AG04449 (cell line): ENCODE measurements around the gene PADI2.

ENCODE experiments used
- CTCF ChIA-PET: fragments of 350-600 bp; formaldehyde crosslinking; extraction: SDS; loops from one replicate; lab custom pipeline; 2021; ENCODE audit warnings: antibody characterized with exemption; lab: Yijun Ruan, JAX
- POLR2A ChIA-PET: fragments of 400-600, 350-600 bp; formaldehyde crosslinking; extraction: SDS; loops from one replicate; lab custom pipeline; 2020; ENCODE audit warnings: antibody characterized with exemption, inconsistent platforms; lab: Yijun Ruan, JAX
- DNase-seq: peaks from one replicate; pipeline ENCODE4 v3.0.0-alpha.2; 2010; ENCODE audit warnings: low read depth, low spot score
- H3K4me3 ChIP-seq: 2 replicates; pipeline ENCODE4 v1.5.1; 2011; ENCODE audit warnings: low read depth, mild to moderate bottlenecking, control low read depth, low read length
- TF ChIP-seq, protein P1 (sequence below): IDR thresholded peaks from one replicate; pipeline ENCODE4 v1.5.1; 2011; ENCODE audit warnings: mild to moderate bottlenecking, moderate library complexity, low read length, control low read depth, inconsistent platforms; ENCODE audit not compliant: insufficient read depth; ENCODE audit errors: missing control alignments

PADI2 gene

DNA sequence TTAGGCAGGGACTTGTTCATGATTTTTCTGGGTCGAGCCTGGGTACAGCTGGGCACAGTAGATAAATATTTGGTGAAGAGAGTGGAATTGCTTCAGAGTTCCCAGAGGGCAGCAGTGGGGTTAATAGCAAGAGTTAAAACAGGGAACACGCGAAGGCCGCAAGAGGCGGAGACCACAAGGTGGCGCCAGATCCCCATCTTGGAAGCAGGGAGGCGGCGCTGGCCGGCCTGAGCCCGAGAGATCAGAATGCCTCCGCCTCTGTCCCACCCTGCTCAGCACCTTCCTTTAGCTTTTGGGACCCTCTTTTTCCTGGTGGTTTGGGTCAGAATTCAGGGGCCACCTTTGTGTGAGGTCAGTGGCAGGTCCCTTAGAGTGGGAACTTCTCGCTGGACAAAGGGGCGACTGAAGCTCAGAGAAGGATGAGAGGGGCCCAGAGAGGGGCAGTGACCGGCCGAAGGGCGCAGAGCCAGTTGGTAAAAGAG, 6.5 kb upstream of the PADI2 start:
- CTCF ChIA-PET: interaction anchor here (0.6 to 13.4 kb wide), 55 partner anchors 8 to 329 kb away, joined by 3 to 669 read pairs (median 5); partner anchors contain the start of gene RCC2
- DNase-seq: no peak
- H3K4me3 ChIP-seq: no peak overlapping the region
- TF ChIP-seq, protein P1, sequence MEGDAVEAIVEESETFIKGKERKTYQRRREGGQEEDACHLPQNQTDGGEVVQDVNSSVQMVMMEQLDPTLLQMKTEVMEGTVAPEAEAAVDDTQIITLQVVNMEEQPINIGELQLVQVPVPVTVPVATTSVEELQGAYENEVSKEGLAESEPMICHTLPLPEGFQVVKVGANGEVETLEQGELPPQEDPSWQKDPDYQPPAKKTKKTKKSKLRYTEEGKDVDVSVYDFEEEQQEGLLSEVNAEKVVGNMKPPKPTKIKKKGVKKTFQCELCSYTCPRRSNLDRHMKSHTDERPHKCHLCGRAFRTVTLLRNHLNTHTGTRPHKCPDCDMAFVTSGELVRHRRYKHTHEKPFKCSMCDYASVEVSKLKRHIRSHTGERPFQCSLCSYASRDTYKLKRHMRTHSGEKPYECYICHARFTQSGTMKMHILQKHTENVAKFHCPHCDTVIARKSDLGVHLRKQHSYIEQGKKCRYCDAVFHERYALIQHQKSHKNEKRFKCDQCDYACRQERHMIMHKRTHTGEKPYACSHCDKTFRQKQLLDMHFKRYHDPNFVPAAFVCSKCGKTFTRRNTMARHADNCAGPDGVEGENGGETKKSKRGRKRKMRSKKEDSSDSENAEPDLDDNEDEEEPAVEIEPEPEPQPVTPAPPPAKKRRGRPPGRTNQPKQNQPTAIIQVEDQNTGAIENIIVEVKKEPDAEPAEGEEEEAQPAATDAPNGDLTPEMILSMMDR: peak; percentile 97
- POLR2A ChIA-PET: interaction anchor here (0.8 kb wide), 1 partner anchor 109 kb away, joined by 3 read pairs; no protein-coding TSS in a partner anchor

DNA sequence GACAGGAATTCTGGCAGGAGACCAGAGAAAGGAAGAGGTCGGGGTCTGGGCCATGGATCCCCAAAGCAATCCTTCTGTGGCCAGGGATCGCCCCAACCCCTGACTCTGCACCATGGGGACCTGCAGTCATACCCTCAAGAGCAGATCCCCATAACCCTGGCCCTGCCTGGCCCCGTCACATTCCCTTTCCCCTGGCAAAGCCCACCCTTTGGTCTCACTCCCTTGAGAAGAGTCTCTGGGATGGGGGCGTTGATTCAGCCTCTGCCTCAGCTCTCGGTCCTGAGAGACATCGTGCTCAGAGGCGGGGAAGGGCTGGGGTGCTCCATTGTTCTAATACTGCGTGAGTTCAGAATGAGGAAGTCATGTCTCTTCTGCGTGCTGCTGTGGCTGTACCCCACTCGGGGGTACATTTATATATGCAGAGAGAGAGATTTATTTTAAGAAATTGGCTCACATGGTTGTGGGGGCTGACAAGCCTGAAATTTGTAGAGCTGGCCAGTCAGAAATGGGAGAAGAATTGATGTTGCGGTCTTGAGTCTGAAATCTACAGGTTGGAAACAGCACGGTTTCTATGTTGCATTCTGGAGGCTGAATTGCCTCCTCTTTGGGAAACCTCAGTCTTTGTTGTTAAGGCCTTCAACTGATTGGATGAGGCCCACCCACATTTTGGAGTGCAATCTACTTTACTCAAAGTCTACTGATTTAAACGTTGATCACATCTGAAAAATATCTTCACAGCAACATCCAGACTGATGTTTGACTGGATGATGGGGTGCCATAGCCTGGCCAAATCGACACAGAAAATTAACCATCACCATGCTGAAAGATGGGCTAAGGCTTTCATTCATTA, 4.2 kb upstream of the PADI2 start:
- CTCF ChIA-PET: interaction anchor here (0.6 to 13.4 kb wide), 14 partner anchors 11 to 282 kb away, joined by 3 to 669 read pairs (median 23); no protein-coding TSS in a partner anchor
- no peak overlapping the region for H3K4me3 ChIP-seq
- POLR2A ChIA-PET: no interaction called here
- no peak for DNase-seq
- TF ChIP-seq, protein P1: no peak

DNA sequence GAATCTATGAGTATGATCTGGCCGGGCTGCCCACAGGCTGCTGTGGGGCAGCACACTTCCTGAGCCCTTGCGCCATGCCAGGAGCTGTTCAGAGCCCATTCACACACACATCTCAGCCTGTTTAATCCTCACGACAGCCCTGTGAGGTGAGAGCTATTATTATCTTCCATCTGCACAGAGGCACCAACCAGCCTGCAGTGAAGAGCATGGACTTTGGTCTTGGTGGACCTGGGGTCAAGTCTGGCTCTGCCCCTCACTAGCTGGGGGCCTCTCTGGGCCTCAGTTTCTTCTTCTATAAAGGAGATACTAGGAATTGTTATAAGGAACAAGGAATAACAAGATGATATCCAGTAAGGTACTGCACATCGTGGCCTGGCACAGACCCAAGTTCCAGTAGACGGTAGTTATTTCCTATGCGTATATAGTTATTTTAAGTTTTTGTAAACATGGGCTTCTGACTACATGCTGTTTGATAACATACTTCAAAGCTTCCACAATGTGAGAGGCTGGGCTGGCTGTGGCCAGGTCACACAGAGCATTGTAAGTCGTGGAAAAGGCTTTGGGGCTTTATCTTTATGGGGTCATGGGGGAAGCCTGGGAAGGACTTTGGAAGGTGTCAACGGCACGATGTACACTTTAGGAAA, 3.4 kb upstream of the PADI2 start:
- no peak overlapping the region for H3K4me3 ChIP-seq
- TF ChIP-seq, protein P1: no peak
- ChIA-PET CTCF (interaction anchor here (0.6 to 13.4 kb wide), 12 partner anchors 10 to 284 kb away, joined by 3 to 669 read pairs (median 7); no protein-coding TSS in a partner anchor), POLR2A (interaction anchor here (1.8 kb wide), 1 partner anchor 111 kb away, joined by 9 read pairs; no protein-coding TSS in a partner anchor)
- DNase-seq: no peak

DNA sequence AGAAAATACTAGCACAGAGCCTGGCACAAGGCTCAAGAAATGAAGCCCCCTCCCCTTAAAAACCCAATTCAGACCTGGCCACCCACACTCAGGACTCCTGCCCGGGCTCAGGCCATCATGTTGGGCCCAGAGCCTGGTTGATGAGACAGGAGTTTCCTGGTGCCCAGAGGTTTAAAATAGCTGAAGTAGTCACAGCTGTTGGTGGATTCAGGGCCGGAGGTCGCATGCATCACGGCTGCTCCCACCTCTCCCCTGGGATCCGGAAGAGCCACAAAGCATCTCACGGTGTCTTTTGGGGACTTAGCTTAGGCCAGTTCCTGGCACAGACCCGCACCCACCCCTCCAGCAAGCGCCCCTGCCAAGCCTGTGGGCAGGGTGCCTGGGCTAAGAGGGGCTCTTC, 2.6 kb upstream of the PADI2 start:
- H3K4me3 ChIP-seq: no peak overlapping the region
- TF ChIP-seq, protein P1: no peak
- ChIA-PET CTCF (interaction anchor here (0.8 to 13.4 kb wide), 14 partner anchors 58 to 289 kb away, joined by 3 to 669 read pairs (median 7); no protein-coding TSS in a partner anchor), POLR2A (interaction anchor here (1.8 kb wide), 1 partner anchor 112 kb away, joined by 9 read pairs; no protein-coding TSS in a partner anchor)
- DNase-seq: no peak

DNA sequence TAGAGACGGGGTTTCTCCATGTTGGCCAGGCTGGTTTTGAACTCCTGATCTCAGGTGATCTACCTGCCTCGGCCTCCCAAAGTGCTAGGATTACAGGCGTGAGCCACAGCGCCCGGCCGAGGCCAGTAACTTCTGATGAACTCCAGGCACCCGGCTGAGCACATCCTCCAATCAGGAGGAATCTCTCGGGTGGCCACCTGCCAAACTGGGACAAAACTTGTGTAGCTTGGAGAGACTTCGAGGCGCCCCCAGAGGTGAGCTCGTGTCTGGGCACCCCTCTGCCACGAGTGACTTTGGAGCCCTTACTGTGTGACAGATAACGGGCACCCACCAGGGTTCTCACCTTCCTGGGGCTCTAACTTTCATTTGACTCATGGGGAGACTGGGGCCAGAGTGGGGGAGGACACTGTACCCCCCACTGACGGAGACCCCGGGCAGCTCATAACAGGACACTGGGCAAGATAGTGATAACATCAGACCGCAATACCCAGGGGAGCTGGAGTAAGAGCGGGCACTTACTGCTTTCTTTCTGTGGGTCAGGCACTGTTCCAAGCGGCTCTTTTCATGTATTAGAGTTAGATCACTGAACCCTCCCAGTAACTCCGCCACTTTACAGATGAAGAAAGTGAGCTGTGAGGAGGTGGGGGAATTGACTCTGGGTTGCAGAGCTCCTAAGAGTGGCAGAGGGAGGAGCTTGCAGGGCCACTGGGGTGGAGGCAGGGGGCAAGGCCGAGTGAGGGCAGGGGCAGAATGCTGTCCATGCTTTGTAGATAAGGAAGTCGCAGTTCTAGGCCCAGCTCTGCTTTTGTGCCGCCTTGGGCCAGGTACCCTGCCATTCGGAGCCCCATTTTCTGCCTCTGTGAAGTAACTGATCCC, 1.9 kb upstream of the PADI2 start:
- TF ChIP-seq, protein P1: no peak
- no peak for DNase-seq
- CTCF ChIA-PET: interaction anchor here (0.5 to 13.4 kb wide), 15 partner anchors 9 to 290 kb away, joined by 3 to 669 read pairs (median 7); no protein-coding TSS in a partner anchor
- POLR2A ChIA-PET: interaction anchor here (1.8 kb wide), 1 partner anchor 112 kb away, joined by 9 read pairs; no protein-coding TSS in a partner anchor
- H3K4me3 ChIP-seq: no peak overlapping the region
